C4-2B (cell line): ENCODE results near the gene PER2.

ENCODE experiments used
- H3K27ac ChIP-seq: fragments of 450-650 bp; 2 replicates; pipeline ENCODE4 v1.5.1; 2017
- ZFX ChIP-seq: fragments of 450-650 bp; IDR thresholded peaks from 2 replicates; pipeline ENCODE4 v1.6.1; 2017
- TF ChIP-seq, protein P1 (sequence below): fragments of 450-650 bp; conservative IDR thresholded peaks from 2 replicates; pipeline ENCODE4 v1.5.1; 2017; ENCODE audit warnings: mild to moderate bottlenecking

Gene PER2

DNA sequence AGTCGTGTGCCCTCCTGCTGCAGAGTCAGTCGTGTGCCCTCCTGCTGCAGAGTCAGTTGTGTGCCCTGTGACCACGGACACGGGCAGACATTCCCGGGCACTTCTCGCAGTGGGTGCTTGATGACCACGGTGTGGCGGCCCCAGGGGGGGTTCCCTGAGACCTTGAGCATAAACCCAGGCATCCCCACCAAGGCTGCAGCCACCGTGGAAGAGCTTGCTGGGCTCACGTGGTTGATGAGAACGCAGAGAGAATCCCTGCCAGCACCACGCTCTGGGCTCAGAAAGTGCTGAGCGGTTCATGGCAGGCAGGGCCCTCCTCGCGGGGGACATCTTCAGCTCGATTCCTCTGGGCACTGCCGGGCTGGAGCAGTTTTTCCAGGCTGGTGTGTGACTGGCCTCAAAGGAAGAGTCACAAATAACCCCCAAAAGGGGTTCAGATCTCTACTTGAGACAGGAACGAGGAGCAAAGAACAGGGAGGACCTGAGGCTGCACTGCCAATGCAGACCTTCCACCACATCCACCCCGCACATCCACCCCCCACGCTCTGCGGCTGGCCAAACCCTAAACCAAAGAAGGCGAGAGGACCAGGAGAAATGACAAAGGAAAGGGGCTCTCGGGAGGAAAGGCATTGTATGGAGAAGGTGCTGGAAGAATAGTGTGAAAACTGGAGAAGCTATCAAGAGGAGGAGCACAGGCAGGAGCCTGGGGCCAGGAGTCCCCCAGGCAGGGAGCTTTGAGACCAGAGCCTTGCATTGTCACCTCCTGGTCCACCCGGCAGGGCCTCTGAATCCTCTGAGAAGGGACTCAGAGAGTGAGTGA lies 8.4 kb upstream of the PER2 start:
- TF ChIP-seq, protein P1, sequence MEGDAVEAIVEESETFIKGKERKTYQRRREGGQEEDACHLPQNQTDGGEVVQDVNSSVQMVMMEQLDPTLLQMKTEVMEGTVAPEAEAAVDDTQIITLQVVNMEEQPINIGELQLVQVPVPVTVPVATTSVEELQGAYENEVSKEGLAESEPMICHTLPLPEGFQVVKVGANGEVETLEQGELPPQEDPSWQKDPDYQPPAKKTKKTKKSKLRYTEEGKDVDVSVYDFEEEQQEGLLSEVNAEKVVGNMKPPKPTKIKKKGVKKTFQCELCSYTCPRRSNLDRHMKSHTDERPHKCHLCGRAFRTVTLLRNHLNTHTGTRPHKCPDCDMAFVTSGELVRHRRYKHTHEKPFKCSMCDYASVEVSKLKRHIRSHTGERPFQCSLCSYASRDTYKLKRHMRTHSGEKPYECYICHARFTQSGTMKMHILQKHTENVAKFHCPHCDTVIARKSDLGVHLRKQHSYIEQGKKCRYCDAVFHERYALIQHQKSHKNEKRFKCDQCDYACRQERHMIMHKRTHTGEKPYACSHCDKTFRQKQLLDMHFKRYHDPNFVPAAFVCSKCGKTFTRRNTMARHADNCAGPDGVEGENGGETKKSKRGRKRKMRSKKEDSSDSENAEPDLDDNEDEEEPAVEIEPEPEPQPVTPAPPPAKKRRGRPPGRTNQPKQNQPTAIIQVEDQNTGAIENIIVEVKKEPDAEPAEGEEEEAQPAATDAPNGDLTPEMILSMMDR: no peak
- TF ChIP-seq ZFX: no peak
- no peak overlapping the region for H3K27ac ChIP-seq

DNA sequence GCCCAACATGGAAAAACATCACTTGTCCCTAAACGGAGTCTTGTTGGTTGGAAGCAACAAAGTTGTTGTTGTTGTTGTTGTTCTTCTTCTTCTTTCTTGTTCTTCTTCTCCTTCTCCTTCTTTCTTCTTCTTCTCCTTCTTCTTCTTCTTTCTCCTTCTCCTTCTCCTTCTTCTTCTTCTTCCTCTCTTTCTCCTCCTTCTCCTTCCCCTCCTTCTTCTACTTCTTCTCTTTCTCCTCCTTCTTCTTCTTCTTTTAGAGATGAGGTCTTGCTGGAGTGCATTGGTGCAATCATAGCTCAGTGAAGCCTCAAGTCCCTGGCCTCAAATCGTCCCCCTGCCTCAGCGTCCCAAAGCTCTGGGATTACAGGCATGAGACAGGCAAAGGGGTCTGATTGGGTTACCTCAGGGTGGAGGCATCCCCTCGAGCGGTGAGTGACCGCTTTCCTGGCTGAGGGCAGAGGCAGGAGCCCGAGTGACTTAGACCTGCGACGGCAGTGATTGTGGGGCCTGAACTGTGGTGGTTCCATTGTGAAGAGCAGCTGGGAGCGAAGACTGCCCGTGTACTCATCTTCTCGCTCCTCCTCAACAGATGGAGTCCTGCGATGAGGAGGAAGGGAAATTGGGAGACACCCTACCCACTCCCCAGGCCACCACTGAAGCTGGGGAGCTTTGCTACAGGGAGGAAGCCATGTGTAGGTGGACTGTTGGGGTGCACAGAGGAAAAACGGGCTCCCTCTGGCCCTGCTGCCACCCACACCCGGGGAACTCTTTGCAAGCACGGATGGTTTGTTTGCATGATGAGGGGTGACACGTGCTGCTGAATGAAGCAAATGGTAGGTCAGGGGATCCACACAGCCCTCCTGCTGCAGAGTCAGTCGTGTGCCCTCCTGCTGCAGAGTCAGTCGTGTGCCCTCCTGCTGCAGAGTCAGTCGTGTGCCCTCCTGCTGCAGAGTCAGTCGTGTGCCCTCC lies 7.0 kb upstream of the PER2 start:
- no peak for TF ChIP-seq ZFX
- TF ChIP-seq, protein P1: no peak
- no peak overlapping the region for H3K27ac ChIP-seq

DNA sequence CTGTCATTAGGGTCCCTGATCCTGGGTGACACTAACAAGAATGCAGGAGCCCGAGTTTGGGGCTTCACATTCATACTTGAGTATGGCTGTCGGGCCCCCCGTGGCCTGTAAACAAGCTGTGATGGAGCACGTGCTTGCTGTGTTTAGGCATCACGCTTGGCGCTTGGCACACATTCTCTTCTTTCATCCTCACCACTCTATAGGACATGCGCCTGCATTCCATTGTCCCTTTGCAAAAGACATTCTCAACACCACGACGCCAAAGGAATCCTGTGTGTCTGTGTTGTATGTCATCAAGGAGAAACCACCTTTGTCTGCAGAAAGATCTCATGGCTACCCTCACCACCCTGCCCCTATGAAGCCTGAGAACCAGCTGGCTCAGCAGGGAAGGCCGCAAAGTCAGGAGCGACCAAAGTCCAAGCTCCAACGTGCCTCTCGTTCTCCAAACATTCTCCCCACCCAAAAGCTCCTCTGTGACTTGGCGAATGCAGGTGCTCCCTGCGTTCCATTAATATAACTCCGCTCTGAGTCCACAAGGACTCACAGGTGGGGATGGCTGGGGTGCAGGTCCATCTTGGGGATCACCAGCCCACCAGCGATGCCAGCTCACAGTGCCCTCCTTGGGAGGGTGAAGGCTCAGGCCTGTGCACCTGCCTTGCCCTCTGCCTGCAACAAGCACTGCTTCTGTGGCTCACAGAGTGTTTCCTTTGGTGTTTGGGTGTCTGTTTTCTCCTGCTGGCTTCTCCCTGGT lies 6.2 kb upstream of the PER2 start:
- no peak for TF ChIP-seq ZFX
- TF ChIP-seq, protein P1: no peak
- H3K27ac ChIP-seq: no peak overlapping the region

DNA sequence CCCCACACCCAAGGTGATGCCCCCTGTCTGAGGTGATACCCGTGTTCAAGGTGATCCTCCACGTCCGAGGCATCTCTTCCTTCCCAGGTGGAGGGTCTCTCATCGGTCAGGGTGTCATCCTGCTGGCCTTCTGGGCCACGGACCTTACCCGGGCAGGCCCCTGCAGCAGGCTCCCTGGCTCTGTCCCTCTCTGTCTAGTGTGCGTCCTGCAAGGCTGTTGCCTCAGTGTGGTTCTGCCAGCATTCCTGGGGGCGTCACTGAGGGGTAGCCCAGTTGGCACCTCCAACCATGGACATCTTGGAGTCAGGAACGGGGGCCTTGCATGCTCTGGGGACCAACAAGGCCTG lies 5.6 kb upstream of the PER2 start:
- H3K27ac ChIP-seq: no peak overlapping the region
- TF ChIP-seq, protein P1: no peak
- no peak for TF ChIP-seq ZFX

DNA sequence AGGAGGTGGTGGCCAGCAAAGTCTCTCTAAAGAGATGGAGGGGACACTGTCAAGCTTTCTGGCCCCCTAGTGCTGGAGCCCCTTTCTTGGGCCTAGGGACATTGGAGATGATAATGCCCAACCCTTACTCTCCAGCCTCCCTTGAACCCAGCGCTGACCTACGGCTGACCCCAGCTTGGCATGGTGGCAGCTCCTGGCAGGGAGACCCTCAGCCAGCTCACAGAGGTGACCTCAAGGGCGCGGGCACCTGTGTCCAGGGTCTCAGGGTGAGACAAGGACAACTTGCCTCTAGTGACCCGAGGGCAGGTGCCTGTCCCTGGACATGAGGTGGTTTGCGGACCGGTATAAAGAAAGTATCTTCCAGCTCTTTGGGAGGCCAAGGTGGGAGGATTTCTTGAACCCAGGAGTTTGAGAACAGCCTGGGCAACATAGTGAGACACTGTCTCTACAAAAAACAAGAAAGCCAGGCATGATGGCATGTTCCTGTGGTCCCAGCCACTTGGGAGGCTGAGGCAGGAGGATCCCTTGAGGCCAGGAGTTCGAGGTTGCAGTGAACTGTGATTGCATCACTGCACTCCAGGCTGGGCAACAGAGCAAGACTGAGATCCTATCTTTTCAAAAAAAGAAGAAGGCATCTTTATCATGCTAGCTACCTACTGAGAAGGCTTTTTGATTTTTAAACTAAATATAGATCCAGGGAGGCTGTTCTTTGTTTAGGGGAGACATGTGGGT lies 3.3 kb upstream of the PER2 start:
- TF ChIP-seq, protein P1: no peak
- TF ChIP-seq ZFX: no peak
- no peak overlapping the region for H3K27ac ChIP-seq

DNA sequence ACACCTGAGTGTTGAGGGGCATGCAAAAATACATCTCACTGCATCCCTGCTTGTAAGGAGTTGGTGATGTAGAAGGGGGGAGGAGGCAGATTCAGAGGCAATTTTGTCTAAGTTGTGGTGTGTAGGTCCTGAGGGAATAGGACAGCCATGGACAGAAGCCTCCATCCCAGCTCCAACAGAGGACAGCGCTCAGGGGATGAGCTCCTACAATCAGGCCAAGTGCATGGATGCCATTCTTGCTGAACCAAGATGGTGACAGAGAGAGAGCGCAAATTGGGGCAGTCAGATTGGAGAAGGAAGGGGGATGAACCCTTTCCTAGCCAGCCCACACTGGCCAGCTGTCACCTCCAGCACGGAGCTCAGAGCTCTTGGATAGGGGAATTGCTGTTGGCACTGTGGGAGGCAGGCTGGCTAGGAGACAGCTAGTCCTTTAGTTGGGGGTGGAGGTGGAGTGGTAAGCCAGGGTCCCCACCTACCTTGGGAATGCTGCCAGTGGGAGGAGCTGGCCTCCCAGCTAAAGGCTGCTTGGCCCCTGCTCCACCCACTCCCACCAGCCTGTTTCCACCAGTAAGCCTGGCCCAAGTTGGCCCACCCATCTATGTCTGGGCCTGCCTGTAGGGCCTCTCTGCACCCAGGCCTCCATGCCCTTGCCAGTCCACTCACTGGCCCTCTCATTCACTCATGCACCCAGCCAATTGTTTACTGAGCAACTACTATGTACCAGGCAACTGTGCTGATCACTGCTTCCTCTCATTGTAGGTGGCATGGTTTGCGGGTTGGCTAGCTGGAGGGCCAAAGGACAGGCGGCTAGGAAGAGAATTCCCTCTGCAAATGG lies 2.5 kb upstream of the PER2 start:
- H3K27ac ChIP-seq: no peak overlapping the region
- TF ChIP-seq, protein P1: no peak
- no peak for TF ChIP-seq ZFX
